ENCODE data around the gene NFYC. TPM values are rescaled to one million over a fixed set of nuclear protein-coding genes. Genes with fewer than 3 reads are reported as not detected.

NFYC gene
- polyA plus RNA-seq, 1 of the 3 experiments (the other 2 are of a cell fraction): 72.4 TPM

- peaks cover 20 to 22% of the 10 kb centered on the region in 2 experiments; a peak in 3 of 4 replicates for H3K4me1 ChIP-seq (ENCODE audit: control insufficient read depth in 1 of 2, insufficient read depth in 2 of 2, low read depth in 1 of 2, low read length in 1 of 2)
- ChIA-PET POLR2A (no interaction called here), CTCF (interaction anchor here (1.4 kb wide), 1 partner anchor 137 kb away, joined by 3 read pairs; no protein-coding TSS in a partner anchor)
- no peaks in the 10 kb centered on the region for H3K9me2 ChIP-seq
- H3K9me3 ChIP-seq: no peaks in the 10 kb centered on the region
- no peak overlapping the region for H3K4me2 ChIP-seq
- H3K9ac ChIP-seq: no peak overlapping the region
- no peaks in the 10 kb centered on the region for H4K20me1 ChIP-seq (ENCODE audit: insufficient read depth)
- no peak for TF ChIP-seq NFIC (IDR thresholded peaks at IDR 0.05; ENCODE audit: borderline replicate concordance)
- DNase-seq: no peak
- H3K27ac ChIP-seq (ENCODE audit: low read depth in 2 of 2, low read length in 1 of 2): peak overlapping the region in 1 of 2 experiments; percentile 69; a peak in 3 of 4 replicates
- no peak overlapping the region for H3K4me3 ChIP-seq (ENCODE audit: low read depth in 2 of 2, low read length in 1 of 2)
- 82% methylated on average over 5 of the region's 5 CpGs for WGBS (ENCODE audit: low lambda C conversion rate)
- H3K36me3 ChIP-seq (replicated peaks in 1 of 2; ENCODE audit: control insufficient read depth in 1 of 2, insufficient read depth in 2 of 2, low read length in 1 of 2): peaks cover 15 to 18% of the 10 kb centered on the region in 2 experiments
- no peak overlapping the region for H2AFZ ChIP-seq (ENCODE audit: low read depth)
- H3K27me3 ChIP-seq (ENCODE audit: insufficient read depth): no peaks in the 10 kb centered on the region
- H3F3A ChIP-seq (replicated peaks; ENCODE audit: insufficient read depth): peaks cover 24% of the 10 kb centered on the region
- H3K79me2 ChIP-seq (ENCODE audit: insufficient read depth): peaks cover 95% of the 10 kb centered on the region
Measured at GRCh38 chr1:40712405-40712944, 21.0 kb downstream of the NFYC start.

GRCh38 chr1:40712997-40713396, 21.5 kb downstream of the NFYC start:
- Histone ChIP-seq H3K9me2 (no peaks in the 10 kb centered on the region), H3K4me2 (no peak overlapping the region), H4K20me1 (ENCODE audit: insufficient read depth) (no peaks in the 10 kb centered on the region), H3K79me2 (ENCODE audit: insufficient read depth) (peaks cover 93% of the 10 kb centered on the region), H3K9me3 (no peaks in the 10 kb centered on the region), H3K9ac (no peak overlapping the region), H3F3A (replicated peaks; ENCODE audit: insufficient read depth) (peaks cover 21% of the 10 kb centered on the region), H3K27ac (ENCODE audit: low read depth in 2 of 2, low read length in 1 of 2) (peak overlapping the region in 1 of 2 experiments; percentile 41; a peak in 2 of 4 replicates), H3K27me3 (ENCODE audit: insufficient read depth) (no peaks in the 10 kb centered on the region), H3K4me1 (ENCODE audit: control insufficient read depth in 1 of 2, insufficient read depth in 2 of 2, low read depth in 1 of 2, low read length in 1 of 2) (peaks cover 20 to 21% of the 10 kb centered on the region in 2 experiments; a peak in 3 of 4 replicates), H3K4me3 (ENCODE audit: low read depth in 2 of 2, low read length in 1 of 2) (no peak overlapping the region), H3K36me3 (replicated peaks in 1 of 2; ENCODE audit: control insufficient read depth in 1 of 2, insufficient read depth in 2 of 2, low read length in 1 of 2) (peaks cover 15 to 18% of the 10 kb centered on the region in 2 experiments), H2AFZ (ENCODE audit: low read depth) (no peak overlapping the region)
- DNase-seq: no peak
- TF ChIP-seq TCF12 (IDR thresholded peaks at IDR 0.05) (no peak), FOSL2 (IDR thresholded peaks at IDR 0.05; ENCODE audit: borderline replicate concordance, low read depth) (no peak), RAD21 (IDR thresholded peaks at IDR 0.05; ENCODE audit: low read length) (no peak), YY1 (IDR thresholded peaks at IDR 0.05; ENCODE audit: low read depth) (no peak), GABPA (IDR thresholded peaks at IDR 0.05; ENCODE audit: low read depth) (peak; percentile 44; the same call in 1 of the 2 replicates), FOXJ3 (CRISPR knock-in tag; IDR thresholded peaks at IDR 0.05) (no peak), TAF1 (IDR thresholded peaks at IDR 0.05; ENCODE audit: borderline replicate concordance, low read depth, low read length) (no peak)
- ChIA-PET POLR2A (no interaction called here), CTCF (no interaction called here)

- Histone ChIP-seq H3K9me3 (no peaks in the 10 kb centered on the region), H4K20me1 (ENCODE audit: insufficient read depth) (no peaks in the 10 kb centered on the region), H3K36me3 (replicated peaks in 1 of 2; ENCODE audit: control insufficient read depth in 1 of 2, insufficient read depth in 2 of 2, low read length in 1 of 2) (peaks cover 15 to 22% of the 10 kb centered on the region in 2 experiments), H3K4me3 (ENCODE audit: low read depth in 2 of 2, low read length in 1 of 2) (no peak overlapping the region), H3K4me1 (ENCODE audit: control insufficient read depth in 1 of 2, insufficient read depth in 2 of 2, low read depth in 1 of 2, low read length in 1 of 2) (peaks cover 9 to 20% of the 10 kb centered on the region in 2 experiments; a peak in 3 of 4 replicates), H3K79me2 (ENCODE audit: insufficient read depth) (peaks cover 95% of the 10 kb centered on the region), H3F3A (replicated peaks; ENCODE audit: insufficient read depth) (peaks cover 18% of the 10 kb centered on the region), H2AFZ (ENCODE audit: low read depth) (no peak overlapping the region), H3K9me2 (no peaks in the 10 kb centered on the region), H3K27me3 (ENCODE audit: insufficient read depth) (no peaks in the 10 kb centered on the region), H3K4me2 (no peak overlapping the region), H3K27ac (ENCODE audit: low read depth in 2 of 2, low read length in 1 of 2) (no peak overlapping the region), H3K9ac (no peak overlapping the region)
- 94% methylated on average over 4 of the region's 4 CpGs for WGBS (ENCODE audit: low lambda C conversion rate)
- CTCF ChIA-PET: interaction anchor here (1.5 kb wide), 1 partner anchor 58 kb away, joined by 4 read pairs; no protein-coding TSS in a partner anchor
- POLR2A ChIA-PET: no interaction called here
- no peak for DNase-seq
- TF ChIP-seq EZH2phosphoT487 (IDR thresholded peaks at IDR 0.05; ENCODE audit: borderline replicate concordance, low read depth): no peak
- no peak for TF ChIP-seq FOSL2 (IDR thresholded peaks at IDR 0.05; ENCODE audit: borderline replicate concordance, low read depth)
- no peak for TF ChIP-seq RAD21 (IDR thresholded peaks at IDR 0.05; ENCODE audit: low read length)
- no peak for TF ChIP-seq CTCF (IDR thresholded peaks at IDR 0.05)
- no peak for TF ChIP-seq NFIC (IDR thresholded peaks at IDR 0.05; ENCODE audit: borderline replicate concordance)
- TF ChIP-seq SMC3 (IDR thresholded peaks at IDR 0.05; ENCODE audit: low read depth, low read length): no peak
- TF ChIP-seq YY1 (IDR thresholded peaks at IDR 0.05; ENCODE audit: low read depth): no peak
- TF ChIP-seq FOXM1 (IDR thresholded peaks at IDR 0.05; ENCODE audit: low read depth): no peak
- no peak for TF ChIP-seq EP300 (IDR thresholded peaks at IDR 0.05; ENCODE audit: borderline replicate concordance in 1 of 2, low read depth in 1 of 2, low read length in 1 of 2)
- TF ChIP-seq MXI1 (IDR thresholded peaks at IDR 0.05; ENCODE audit: low read depth, low read length): no peak
- no peak for TF ChIP-seq RCOR1 (IDR thresholded peaks at IDR 0.05; ENCODE audit: low read length)
- no peak for TF ChIP-seq PBX3 (IDR thresholded peaks at IDR 0.05)
- no peak for TF ChIP-seq RFX5 (IDR thresholded peaks at IDR 0.05; ENCODE audit: low read length)
- no peak for TF ChIP-seq RXRA (IDR thresholded peaks at IDR 0.05; ENCODE audit: borderline replicate concordance, low read depth)
- TF ChIP-seq NRF1 (IDR thresholded peaks at IDR 0.05; ENCODE audit: low read depth, low read length): no peak
- TF ChIP-seq SIN3A (IDR thresholded peaks at IDR 0.05; ENCODE audit: borderline replicate concordance, low read depth, low read length): no peak
- no peak for TF ChIP-seq FOXJ3 (CRISPR knock-in tag; IDR thresholded peaks at IDR 0.05)
Measured at GRCh38 chr1:40715491-40716059, 24.1 kb downstream of the NFYC start.

Data from SK-N-SH (cell line).